ENCODE data around the gene PCSK6. TPM values are rescaled to one million over a fixed set of nuclear protein-coding genes. Genes with fewer than 3 reads are reported as not detected.
"Not testable (repeated sequence)": the region's sequence is repeated elsewhere in the genome, so short reads cannot be mapped to it uniquely, and the experiment has no call there.

PCSK6 gene
- total RNA-seq, 2 experiments from 2014 or later = 1.1 to 1.3 TPM

DNA sequence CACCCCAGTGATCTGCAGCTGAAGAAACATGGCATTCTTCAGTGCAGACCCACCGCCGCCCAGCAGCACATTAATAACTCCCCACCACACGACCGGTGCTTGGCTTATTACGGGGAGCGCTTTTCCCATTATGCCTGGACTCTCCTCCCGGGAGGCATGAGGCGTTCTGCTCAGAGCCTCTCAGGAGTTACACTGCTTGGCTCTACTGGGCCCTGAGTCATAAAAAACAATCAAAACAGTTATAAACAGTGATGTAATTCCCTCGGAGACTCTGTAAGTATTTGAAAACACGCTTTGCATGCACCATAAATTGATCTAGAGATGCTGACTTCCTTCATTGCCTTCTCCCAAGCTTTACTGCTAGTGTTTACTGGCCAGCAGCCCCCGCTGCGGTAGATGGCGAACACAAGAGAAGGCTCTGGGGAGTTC lies 117.3 kb downstream of the PCSK6 start:
- ChIA-PET CTCF (no interaction called here), POLR2A (no interaction called here)

DNA sequence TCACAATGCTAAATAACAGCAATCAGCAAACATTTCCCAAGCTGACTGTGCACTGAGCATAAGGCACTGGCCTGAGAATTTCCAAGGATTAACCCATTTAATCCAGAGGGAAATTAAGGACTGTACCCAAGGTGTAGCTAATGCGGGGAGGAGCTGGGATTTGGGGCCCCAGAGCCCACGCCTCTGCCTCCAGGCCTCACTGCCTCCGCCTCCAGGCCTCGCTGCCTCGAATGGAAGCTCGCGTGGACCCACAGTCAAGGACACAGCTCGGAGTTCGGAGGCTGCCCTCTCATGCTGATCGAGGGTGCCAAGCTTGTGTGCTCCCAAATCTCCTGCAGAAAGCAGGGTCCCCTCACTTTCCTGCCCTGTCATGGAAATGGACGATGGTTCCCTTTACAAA lies 118.0 kb downstream of the PCSK6 start:
- POLR2A ChIA-PET = no interaction called here

GRCh38 chr15:101371081-101371480 lies 118.4 kb downstream of the PCSK6 start:
- ChIA-PET CTCF (interaction anchor here (0.6 kb wide), 1 partner anchor 133 kb away, joined by 3 read pairs; no protein-coding TSS in a partner anchor), POLR2A (no interaction called here)

More for the DNA sequence above, 118.0 kb downstream of the PCSK6 start:
- CTCF ChIA-PET = no interaction called here

DNA sequence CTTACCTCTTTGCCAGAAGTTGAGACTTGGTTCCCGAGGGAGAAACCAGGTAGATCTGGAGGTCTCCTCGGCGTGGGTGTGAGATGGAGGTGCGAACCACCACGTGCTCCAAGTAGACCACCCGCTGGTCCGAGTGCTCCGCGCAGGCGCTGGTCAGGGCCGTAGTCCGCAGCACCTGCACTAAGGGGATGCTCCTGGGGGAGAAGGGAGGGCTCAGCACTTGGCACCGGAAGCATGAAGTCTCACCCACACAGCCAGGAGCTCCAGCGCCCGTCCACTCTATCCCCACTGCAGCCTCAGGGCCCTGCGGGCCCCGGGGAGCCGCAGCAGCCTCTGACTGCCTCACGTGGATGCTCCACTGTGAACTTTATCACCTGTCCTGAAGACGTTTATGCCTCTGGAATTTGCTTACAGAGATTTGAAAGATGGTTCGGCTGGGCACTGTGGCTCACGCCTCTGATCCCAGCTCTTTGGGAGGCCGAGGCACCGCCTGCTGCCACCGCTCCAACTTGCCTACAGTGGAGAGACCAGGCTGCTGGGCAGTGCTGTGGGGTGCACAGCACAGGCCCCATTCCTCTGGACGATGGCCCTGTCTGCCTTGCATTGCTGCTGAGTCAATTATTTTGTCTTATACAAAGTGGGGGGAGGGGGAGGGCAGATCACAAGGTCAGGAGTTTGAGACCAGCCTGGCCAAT lies 119.0 kb downstream of the PCSK6 start:
- POLR2A ChIA-PET = no interaction called here
- CTCF ChIA-PET = interaction anchor here (0.6 kb wide), 1 partner anchor 133 kb away, joined by 3 read pairs; no protein-coding TSS in a partner anchor

- ChIA-PET POLR2A (no interaction called here), CTCF (no interaction called here)
These were observed 119.8 kb downstream of the PCSK6 start for GRCh38 chr15:101369676-101370075.

DNA sequence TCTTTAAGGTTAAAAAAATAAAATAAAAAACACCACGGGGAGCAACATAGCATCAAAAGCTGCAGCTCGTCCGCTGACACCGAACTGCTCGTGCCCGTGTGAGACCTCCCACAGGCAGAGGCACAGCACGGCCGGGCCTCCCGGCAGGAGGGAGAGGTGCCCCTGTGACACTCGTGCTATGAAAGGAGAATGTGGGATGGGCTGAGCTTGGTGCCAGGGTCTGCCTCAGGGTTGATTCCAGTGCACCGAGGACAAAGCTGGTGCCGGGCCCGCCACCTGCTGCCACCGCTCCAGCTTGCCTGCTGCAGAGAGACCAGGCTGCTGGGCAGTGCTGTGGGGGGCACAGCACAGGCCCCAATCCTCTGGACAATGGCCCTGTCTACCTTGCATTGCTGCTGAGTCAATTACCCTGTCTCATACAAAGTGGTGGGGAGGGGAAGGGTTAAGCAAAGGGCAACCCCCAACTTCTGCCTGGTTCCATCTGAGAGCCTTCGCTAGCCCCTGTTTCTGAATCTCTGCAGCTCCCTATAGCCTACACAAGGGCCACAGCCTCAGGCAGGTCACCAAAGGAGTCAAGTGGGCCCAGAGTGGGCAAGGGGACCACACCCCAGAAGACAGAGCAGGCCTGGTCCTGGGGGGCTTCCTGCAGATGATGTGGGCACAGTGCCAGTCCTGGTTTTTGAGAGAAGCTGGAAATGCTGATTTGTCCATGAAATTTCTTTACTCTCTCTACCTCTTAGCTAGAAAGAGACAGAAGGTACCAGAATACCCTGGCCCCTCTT lies 120.5 kb downstream of the PCSK6 start:
- POLR2A ChIA-PET = no interaction called here

DNA sequence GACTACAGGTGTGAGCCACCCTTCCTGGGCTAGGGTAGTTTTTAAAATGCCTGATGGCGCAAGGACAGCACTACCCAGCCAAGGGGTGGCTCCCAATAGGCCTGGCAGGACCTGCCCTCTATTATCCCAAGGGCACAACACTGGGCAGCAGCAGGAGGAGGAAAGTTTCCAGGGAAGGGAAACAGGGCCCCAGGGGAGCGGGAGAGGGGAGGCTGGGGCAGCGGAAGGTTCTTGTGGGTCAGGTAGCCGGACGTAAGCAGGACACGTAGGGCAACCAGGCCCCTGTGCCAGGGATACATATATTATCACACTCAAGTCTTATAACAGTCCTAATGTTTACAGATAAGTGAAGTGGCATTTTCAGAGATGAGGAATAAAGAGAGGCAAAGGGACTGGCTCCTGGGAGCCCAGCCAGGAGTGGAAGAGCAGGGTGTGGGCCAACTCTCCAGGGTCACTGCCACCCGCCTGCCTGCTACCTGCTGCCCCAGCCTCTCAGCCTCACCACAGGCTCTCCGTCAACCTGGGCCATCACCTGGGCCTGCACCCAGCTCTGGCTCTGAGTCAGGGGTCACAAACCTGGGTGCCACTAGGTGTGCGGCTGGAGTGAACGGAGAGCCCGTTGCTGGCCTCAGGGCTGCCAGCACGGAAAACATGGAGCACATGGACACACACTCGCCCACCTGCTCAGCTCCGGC lies 121.3 kb downstream of the PCSK6 start:
- ChIA-PET CTCF (no interaction called here), POLR2A (no interaction called here)

More for the DNA sequence above, 120.5 kb downstream of the PCSK6 start:
- CTCF ChIA-PET = no interaction called here

DNA sequence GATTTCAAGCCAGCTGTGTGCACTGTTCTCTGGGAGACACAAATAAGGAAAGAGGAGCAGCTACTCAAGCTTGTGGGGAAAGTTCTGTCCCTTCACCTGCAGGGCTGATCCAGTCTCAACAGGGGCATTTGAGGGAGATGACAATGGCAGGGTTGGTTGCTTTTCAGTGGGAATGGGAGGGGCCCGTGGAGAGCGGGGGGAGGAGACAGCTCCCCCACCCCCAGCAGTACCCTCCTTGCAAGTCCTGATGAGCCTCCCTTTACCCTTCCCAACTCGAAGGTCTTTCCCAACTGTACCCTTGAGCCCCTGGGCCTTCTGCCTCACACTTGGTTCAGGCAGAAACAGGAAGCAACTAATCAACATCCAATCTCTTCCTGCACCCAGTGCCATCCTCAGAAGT lies 122.7 kb downstream of the PCSK6 start:
- CTCF ChIA-PET = no interaction called here
- POLR2A ChIA-PET = no interaction called here

GRCh38 chr15:101362986-101363566 lies 126.4 kb downstream of the PCSK6 start:
- CTCF ChIA-PET = no interaction called here
- POLR2A ChIA-PET = no interaction called here

GRCh38 chr15:101362359-101362758 lies 127.1 kb downstream of the PCSK6 start:
- ChIA-PET POLR2A (no interaction called here), CTCF (no interaction called here)

- ChIA-PET POLR2A (no interaction called here), CTCF (no interaction called here)
These were observed 128.1 kb downstream of the PCSK6 start for GRCh38 chr15:101361418-101361817.

DNA sequence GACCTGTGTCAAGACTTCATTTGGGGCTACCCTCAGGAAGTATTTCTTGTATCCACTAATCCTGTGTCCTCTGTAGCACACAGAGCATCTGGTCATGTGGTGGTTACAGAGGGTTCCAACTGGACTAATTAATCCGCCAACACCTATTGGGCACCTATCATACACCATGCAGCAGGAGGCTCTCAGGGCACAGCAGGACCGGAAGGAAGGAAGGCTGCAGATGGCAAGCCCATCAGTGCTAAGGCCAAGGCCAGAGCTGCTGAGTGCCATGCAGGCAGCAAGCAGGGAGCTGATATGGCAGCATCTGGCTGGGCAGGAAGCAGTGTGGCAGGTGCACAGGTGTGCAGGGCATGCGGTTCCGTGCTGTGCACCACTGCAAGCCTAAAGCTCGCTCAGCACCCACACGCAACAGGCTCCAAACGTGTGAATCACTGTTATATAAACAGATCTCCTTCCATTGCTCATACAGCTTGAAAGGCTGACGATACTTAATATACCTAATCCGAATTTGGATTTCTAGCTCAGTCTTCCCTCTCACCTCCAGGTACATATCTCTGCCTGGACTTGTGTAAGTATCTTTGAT lies 130.1 kb downstream of the PCSK6 start:
- CTCF ChIA-PET = no interaction called here

GRCh38 chr15:101358895-101359294 lies 130.6 kb downstream of the PCSK6 start:
- ChIA-PET POLR2A (no interaction called here), CTCF (no interaction called here)

More for the DNA sequence above, 130.1 kb downstream of the PCSK6 start:
- POLR2A ChIA-PET = no interaction called here

DNA sequence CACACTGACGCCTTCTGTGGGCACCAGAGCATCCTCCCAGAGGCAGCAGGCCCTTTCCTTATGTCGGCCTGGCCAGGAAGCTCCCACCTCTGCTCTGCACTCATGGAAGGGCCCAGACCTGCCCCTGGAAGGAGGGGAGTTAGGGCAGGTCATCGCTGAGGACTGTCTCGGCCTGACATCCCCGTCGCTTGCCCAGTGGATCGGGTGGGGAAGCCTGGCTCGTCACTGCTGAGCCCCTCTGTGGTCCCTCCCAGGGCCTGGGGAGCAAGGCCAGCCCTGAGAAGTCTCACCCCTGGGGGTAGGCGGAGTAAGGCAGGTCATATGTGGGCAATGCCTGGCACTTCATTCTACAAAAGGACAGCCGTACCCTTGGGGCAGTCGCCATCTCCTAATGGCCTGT lies 131.6 kb downstream of the PCSK6 start:
- CTCF ChIA-PET = no interaction called here
- POLR2A ChIA-PET = no interaction called here

- ChIA-PET CTCF (no interaction called here), POLR2A (no interaction called here)
These were observed 132.2 kb downstream of the PCSK6 start for GRCh38 chr15:101357333-101357732.

- CTCF ChIA-PET, POLR2A ChIA-PET: not testable (repeated sequence)
These were observed 132.9 kb downstream of the PCSK6 start for GRCh38 chr15:101356512-101357172.

- ChIA-PET CTCF (no interaction called here), POLR2A (no interaction called here)
These were observed 133.6 kb downstream of the PCSK6 start for GRCh38 chr15:101355678-101356464.

GRCh38 chr15:101354891-101355623 lies 134.4 kb downstream of the PCSK6 start:
- CTCF ChIA-PET = no interaction called here

More at GRCh38 chr15:101354891-101355623, 134.4 kb downstream of the PCSK6 start:
- POLR2A ChIA-PET = no interaction called here

Measured in activated CD8-positive, alpha-beta memory T cell treated with anti-CD3 and anti-CD28 coated beads for 36 hours (primary cell).